ENCODE measurements around the gene BSPRY.
"Not testable (repeated sequence)": the region's sequence is repeated elsewhere in the genome, so short reads cannot be mapped to it uniquely, and the experiment has no call there.

Gene BSPRY

DNA sequence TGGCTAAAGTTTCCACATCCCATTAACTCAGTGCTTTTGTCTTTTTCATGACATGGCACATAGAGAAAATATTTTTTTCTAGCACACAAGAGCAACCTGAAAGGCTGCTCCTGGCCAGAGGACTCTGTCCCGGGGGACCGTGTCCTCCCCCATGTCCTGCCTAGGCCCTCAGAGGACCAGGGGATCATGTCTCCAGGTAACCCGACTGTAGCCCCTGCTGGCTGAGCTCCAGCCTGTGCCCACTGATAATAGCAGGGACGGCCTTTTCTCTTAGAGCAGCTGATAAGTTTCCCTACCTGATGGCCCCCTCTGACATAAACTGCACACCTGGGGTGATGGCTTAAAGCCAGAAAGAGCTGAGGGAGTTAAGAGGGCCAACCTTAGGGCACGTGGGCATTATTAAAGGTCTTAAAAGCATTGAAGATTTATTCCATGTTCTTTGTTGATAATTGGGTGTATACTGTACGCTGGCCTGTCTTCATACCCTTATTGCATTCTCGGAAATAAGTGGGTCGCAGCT lies 21.5 kb downstream of the BSPRY start:
- no peak for DNase-seq

DNA sequence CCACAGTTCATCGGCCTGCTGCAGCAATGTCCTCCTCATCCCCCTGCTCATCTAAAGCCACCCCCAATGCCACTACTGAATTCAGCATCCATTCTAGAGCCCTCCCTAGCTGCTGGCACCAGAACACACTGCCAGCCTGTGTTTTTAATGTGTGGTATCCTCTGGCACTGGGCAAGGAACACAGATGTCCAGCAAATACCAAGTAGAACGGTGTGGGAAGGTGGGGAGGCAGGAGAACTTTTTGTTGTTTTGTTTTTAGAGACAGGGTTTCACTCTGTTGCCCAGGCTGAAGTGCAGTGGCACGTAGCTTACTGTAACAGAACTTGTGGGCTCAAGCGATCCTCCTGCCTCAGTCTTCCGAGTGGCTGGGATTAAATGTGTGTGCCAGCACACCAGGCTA lies 22.7 kb downstream of the BSPRY start:
- no peak for DNase-seq

DNA sequence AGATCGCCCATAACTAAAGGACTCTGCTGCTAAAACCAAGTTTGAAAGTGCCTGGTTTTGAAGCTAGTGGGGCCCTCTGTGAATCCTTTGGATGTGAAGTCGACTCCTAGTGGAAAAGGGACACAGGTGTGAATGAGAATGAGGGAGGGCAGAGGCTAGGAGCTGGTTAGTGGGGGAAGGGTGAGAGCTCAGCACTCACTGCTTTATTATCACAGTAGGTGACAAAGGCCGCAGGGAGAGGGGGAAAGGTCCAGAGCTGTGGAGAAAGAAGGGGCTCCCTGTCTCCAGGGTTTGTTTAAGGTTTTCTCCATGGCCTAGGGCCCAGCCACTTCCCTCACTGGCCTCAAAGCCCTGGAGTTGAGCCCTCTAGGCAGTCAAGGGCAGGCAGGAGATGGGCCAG lies 23.9 kb downstream of the BSPRY start:
- DNase-seq: no peak

DNA sequence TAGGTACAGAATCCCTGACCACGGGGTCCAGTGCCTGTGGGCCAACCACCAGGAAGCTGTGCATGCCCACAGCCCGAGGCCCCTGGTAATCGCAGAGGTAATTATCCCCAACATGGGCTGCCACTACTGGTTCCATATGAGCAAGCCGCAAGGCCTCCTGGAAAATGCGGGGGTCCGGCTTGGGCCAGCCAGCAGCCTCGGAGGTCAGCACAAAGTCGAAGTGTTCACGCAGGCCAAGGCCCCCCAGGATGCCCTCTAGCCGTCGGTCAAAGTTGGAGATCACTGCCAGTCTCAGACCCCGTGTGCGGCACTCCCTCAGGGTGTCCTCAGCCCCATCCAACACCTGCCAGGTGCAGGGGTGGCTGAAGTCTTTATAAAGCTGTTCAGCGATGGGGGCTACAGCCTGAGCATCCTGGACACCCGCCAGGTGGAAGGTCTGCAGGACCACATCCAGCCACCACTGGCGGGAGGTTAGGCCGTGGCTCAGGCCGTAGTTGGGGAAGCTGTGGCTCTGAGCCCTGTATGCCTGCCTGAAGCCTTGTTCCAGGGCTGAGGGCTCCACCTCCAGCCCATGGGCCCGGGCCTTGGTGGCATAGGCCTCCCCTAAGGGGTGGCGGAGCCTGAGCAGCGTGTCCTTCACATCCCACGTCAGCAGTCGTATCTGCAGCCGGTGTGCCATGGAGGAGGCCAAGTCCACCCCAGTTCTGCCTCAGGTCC lies 24.5 kb downstream of the BSPRY start:
- no peak for DNase-seq

DNA sequence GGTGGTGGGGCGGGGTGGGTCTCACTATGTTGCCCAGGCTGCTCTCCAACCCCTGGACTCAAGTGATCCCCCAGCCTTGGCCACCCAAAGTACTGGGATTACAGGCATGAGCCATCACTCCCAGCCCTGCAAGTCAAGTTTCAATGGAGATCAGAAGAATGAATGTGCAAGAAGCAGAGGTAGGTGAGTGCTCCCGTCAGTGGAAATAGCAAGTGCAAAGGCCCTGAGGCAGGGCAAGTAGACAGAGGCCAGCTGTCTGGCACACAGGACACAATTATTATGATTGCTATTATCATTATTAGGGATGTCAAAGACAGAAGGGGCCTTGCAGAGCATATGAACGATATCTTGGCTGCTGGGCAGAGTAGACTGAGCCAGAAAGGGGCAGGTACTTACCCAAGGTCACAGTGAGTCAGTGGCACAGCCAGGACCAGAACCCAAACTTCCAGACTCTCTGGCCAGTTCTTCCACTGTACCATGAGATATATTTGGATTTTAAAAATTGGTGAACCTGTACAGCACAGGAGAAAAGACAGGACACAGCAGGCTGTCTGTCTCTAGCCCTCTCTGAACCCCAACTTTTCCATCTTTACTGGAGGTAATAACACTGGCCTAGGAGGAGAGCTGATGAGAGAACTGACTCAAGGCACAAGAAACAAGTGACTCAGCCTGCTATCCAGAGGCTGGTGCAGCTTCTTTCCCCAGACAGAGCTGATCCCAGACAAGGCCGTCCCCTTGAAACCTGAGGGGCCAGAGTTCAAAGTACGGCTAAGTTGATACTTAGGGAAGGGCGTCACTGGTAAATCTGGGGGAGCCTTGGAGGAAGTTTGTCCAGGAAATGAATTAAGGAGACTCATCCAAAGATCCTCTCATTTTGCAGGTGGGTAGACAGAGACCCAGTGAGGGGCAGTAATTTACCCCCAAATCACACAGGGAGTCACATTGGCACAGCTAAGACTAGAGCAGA lies 26.0 kb downstream of the BSPRY start:
- DNase-seq: no peak

DNA sequence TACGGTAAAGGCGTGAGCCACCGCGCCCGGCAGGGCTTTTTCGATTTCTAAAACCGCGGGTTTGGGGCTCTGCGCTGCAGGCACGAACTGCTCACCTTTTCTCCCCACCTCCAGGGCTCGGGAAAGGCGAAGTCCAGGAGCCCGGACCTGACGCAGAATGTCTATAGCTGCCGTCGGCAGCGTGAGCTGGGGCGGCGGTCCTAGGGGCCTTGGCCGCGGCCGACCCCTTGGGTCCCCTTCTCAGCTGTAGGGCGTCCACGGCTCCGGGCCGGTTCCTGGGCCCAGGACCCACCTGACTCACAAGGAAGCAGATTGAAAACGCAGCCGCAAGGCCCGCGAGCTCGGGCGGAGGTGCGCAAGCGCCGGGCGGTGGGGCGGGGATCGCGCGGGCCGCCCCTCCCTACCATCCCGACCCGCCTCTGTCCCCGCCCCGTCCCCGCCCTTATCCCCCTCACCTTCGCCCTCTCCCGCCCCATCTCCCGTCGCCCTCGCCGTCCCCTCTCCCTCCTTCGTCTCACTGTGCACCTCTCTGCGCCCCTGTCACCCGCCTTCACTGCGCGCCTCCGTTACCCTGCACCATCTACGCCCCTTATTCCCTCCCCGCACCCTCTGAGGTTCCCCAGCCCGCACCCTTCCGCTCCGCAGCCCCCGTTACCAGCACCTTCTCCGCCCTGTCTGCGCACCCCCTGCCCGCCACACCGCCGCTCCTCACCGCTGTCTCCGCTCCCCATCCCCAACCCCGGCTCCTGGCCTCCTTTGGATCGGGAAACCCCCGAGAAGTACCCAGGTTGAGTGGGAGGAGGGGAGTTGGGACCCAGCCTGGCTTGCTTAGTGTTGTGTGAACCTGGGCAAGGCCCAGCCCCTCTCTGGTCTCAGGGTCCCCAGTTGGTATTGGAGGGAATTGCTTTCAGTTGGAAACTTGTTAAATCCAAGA lies 27.6 kb downstream of the BSPRY start, which contains the start of gene HDHD3:
HDHD3 (minus strand) TSS at position 353 of the 934 bp plus-strand sequence. CDS start 2,632 bp downstream, outside the sequence.
- peak; percentile 55 to 71 for DNase-seq

DNA sequence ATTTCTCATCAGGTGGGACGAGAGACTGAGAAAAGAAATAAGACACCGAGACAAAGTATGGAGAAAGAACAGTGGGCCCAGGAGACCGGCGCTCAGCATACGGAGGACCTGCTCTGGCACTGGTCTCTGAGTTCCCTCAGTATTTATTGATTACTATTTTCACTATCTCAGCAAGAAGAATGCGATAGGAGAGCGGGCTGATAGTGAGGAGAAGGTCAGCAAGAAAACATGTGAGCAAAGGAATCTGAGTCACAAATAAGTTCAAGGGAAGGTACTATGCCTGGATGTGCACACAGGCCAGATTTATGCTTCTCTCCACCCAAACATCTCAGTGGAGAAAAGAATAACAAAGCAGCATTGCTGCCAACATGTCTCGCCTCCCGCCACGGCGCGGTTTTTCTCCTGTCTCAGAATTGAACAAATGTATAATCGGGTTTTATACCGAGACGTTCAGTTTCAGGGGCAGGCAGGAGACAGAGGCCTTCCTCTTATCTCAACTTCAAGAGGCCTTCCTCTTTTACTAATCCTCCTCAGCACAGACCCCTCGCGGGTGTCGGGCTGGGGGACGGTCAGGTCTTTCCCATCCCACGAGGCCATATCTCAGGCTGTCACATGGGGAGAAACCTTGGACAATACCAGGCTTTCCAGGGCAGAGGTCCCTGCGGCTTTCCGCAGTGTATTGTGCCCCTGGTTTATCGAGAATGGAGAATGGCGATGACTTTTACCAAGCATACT lies 29.9 kb downstream of the BSPRY start:
- DNase-seq: not testable (repeated sequence)

DNA sequence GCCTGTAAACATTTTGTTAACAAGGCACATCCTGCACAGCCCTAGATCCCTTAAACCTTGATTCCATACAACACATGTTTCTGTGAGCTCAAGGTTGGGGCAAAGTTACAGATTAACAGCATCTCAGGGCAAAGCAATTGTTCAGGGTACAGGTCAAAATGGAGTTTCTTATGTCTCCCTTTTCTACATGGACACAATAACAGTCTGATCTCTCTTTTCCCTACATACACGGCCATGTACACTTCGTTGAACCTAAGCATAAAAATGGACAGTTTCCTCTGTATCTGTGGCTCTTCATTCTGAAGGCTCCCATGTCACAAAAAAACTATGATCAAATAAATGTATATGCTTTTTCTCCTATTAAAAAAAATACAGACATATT lies 30.5 kb downstream of the BSPRY start:
- DNase-seq: not testable (repeated sequence)

DNA sequence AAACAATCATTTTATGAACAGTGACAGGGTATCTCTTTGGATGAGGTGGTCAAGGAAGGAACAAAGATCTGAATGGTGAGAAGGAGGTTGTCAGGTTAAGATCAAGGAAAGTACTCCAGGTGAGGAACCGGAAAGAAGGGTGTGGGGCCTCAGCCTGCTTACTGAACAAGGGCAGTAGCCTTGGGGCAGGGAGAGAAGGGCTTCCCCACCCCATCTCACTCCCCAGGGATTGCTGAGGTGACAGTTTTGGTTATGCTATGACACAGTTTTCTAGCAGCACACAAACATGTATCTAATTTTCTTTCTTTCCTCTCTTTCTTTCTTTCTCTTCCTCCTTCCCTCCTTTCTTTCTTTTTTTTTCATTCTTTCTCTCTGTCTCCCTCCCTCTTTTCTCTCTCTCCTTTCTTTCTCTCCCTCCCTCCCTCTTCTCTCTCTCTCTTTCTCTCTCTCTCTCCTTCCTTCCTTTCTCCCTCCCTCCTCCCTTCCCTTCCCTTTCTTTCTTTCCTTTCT lies 31.6 kb downstream of the BSPRY start:
- DNase-seq: no peak

DNA sequence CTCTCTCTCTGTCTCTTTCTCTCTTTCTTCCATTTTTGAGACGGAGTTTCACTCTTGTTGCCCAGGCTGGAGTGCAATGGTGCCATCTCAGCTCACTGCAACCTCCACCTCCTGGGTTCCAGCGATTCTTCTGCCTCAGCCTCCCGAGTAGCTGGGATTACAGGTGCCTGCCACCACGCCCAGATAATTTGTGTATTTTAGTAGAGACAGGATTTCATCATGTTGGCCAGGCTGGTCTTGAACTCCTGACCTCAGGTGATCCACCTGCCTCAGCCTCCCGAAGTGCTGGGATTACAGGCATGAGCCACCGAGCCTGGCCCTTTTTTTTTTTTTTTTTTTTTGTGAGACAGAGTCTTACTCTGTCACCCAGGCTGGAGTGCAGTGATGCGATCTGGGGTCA lies 32.1 kb downstream of the BSPRY start:
- not testable (repeated sequence) for DNase-seq

DNA sequence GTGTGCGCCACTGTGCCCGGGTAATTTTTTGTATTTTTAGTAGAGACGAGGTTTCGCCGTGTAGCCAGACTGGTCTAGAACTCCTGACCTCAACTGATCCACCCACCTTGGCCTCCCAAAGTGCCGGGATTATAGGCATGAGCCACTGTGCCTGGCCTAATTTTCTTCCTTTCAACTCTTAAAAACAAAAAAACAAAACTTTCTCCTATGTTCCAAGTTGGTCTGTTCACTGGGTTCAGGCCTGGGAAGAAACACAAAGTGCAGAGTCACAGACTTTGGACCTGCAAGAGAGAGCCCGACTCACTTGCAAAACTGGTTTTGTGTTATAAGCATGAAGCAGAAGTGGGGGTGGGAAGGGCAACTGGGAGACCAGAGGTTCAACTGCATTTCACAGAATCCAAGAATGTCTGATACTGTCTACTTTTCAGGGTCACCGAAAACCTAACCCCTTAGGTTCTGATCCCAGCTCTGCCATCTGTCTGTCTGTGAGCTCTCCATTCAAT lies 32.6 kb downstream of the BSPRY start:
- DNase-seq: no peak

DNA sequence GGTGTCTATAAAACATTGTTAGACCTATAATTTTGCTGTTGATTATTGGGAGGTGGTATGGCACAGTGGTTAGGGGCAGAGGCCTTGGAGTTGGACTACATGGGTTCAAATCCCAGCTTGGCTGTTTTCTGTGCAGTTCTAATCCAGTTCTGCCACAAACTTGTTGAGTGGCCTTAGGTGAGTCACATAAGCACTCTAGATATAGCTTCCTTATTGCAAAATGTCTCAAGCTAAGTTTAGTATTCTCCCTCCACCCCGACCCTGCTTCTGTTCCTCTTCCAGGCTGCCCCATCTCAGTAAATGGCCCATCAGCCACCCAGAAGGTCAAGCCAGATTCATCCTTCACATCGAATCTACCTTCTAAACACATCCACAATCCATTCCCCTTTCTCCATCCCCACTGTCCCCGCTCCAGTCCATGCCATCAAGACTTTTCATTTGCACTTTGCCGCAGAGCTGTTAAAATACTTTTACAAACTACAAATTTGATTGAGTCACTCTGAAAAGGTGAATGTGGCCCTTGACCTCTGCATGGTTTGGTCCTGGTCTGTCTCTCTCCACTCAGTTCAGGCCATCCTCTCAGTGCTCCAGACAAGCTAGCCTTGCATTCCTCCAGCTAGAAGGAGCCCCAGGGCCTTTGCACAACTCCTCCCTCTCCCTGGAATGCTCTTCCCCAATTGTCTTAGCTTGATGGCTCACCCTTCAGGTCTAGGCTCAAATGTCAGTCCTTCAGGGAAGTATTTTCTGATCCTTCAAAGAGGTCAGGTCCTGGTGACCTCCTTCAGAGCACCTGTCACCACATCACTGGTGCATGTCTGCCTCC lies 37.4 kb downstream of the BSPRY start:
- DNase-seq: no peak

DNA sequence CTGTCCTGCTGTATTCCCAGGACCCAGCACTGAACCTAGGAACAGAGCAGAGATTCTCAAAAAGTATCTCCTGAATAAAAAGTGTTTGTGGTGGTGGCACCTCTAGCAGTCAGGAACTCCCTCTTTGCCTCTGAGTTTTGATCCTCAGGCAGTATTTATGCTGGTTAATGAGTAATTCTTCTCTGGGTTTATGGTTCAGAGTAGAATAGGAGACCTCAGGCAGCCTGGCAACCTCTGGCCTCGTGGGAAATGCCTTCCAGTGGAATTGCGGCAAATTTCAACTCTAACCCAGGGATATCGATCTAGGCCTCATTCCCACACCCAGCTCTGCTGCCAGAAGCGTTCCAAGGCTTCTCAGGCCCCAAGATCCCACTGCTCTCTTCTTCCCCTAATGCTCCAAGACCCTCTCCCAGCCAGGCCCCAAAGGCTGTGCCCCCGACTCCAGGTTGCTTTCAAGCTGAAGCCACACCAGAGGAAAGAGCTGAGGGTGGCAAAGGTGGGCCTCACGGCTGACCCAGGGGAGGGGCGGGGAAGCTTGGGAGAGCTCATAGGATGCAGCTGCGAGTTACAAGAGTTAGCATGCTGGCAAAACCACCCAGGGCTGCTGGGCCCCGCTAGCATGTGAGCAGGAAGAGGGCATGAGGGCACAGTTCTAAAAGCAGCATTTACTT lies 38.4 kb downstream of the BSPRY start:
- DNase-seq: no peak

DNA sequence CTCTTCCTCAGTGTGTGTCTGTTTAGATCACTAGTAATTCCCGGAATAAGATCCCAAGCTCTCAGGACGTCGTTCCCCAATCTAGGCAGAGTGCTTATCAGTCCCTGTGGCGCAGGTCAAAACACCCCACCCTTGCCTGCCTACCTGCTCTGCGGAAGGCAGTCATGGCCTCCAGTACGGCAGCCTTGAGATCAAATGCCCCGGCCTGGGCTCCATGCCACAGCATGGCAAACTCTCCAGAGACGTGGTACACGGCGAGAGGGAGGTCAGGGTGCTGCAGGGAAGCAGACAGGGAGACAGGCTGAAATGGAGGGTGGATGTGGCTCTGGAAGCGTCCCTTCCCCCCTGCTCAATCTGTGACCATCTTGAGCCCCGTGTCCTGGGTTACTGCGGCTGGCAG lies 39.5 kb downstream of the BSPRY start:
- no peak for DNase-seq

DNA sequence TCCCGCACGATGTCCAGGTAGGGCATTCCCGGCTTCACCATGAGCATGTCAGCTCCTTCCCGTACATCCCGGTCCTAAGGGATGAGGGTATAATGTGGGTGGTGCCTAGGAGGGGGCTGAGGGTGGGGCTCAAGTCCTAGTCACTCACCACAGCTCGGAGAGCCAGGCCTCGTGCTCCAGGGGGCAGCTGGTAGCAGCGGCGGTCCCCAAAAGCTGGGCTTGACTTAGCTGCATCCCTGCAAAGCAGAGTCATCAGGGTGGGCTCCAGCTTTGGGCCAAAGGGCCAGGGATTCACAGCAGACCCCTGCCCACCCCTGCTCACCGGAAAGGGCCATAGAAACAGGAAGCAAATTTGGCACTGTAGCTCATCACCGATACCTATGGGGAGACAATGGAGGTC lies 40.1 kb downstream of the BSPRY start:
- no peak for DNase-seq

DNA sequence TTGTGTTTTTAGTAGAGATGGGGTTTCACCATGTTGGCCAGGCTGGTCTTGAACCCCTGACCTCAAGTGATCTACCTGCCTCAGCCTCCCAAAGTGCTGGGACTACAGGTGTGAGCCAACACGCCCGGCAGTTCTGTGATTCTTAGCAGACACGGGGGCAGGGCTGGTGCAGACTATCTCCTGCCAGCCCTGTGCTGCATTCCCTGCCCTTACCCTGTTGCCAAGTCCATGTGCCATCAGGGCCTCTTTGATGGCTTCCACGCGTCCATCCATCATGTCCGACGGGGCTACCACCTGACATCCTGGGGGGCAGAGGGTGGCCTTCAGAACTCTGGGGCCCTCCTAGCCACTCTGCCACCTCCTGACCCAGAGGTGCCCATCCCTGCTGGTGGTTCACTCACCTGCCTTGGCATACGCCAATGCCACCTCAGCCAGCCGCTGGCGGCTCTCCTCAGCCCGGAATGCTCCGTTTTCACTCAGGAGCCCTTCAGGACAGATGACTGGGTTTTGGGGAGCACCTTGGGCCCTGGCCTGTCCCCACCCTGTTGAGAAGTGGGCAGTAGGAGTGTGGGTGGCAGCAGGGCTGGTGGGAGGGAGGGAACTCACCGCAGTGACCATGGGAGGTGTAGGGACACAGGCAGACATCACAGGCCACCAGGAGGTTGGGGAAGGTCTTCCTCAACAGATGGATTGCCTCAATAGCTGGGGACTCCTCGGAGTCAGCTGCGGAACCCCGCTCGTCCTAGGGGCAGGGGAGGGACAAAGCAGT lies 41.0 kb downstream of the BSPRY start:
- DNase-seq: no peak

DNA sequence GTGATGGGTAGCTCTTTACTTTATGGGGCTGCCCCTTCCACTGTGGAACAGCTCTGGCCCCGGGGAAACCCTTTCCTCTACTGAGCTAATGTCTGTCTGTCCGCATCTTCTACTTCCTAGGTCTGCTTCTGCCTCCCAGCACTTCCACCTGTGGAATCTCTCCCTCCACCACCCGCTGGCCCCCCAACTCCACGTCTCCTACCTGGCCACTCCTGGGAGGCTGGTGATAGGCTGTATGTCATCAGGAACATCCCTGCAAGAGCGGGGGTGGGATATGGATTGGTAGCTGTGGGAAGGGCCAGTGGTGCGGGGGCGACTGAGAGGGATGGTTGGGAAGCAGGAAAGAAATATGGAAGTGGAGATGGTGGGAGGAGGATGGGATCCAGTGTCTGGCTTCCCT lies 42.6 kb downstream of the BSPRY start:
- no peak for DNase-seq

DNA sequence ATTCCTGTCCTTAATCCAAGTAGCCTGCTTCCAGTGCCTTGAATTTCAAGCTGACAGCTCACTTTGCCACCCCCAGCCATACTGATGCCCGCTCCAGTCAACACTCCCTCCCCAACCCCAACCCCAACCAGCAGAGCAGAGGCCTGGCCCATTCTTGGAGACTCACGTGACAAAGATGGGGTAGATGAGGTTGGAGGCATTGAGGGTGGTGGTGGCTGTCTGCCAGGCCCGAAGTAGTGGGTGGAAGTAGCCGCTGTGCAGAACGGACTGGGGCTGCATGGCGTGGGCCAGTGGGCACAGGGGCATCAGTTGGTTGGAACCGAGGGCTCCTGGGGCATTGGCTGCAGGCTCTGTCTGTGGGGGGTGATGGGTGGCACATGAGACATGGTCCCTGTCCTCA lies 43.9 kb downstream of the BSPRY start:
- no peak for DNase-seq
